NCI-H748 (cell line): ENCODE measurements around the gene GMEB2.

Experiments used
- DNase-seq: peaks from one replicate; lab custom pipeline; 2025; ENCODE audit not compliant: unreplicated experiment; lab: John Stamatoyannopoulos, UW

GMEB2 gene

DNA sequence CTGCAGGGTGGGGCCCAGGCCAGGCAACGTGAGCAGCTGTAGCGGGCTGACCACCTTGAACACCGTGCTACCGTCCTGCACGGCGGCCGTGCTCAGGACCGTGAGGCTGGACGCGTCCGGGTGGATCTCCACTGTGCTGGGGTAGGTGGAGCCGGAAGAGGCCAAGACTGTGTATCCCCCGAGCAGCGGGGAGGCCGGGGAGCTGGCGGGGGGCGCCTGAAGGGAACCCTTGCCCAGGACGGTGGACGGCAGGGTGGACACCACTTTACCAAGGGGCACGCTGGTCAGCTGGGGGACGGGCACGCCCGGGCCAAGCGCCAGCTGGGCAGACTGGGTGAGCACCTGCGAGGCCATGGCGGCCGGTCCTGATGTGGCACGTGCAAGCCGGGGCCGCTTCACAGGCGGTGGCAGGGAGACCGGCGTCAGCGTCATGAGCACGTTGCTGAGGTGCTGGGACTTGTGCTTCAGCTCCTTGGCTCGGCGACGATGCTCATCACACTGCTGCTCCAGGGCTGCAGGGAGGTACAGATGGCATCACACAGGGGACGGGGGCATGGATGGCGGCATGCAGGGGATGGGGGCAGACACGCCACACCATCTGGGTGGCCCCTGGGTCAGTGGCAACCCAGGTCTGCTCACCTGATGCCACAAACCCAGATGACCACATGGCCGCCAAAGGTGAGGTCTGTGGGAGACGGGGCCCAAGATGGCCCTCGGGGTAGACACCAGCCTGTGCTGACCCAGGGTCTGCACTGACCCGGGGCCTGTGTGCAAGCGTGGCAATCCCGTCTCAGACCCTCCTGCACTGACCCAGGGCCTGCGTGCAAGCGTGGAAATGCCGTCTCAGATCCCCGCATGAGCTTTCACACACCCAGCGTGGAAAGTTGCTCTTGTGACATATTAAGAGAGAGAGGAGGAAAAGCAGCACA lies 36.4 kb downstream of the GMEB2 start:
- DNase-seq, result no peak

GRCh38 chr20:63589261-63590217 lies 37.4 kb downstream of the GMEB2 start:
- no peak for DNase-seq

- DNase-seq, result no peak
Measured at GRCh38 chr20:63588641-63589041, 38.3 kb downstream of the GMEB2 start.

DNA sequence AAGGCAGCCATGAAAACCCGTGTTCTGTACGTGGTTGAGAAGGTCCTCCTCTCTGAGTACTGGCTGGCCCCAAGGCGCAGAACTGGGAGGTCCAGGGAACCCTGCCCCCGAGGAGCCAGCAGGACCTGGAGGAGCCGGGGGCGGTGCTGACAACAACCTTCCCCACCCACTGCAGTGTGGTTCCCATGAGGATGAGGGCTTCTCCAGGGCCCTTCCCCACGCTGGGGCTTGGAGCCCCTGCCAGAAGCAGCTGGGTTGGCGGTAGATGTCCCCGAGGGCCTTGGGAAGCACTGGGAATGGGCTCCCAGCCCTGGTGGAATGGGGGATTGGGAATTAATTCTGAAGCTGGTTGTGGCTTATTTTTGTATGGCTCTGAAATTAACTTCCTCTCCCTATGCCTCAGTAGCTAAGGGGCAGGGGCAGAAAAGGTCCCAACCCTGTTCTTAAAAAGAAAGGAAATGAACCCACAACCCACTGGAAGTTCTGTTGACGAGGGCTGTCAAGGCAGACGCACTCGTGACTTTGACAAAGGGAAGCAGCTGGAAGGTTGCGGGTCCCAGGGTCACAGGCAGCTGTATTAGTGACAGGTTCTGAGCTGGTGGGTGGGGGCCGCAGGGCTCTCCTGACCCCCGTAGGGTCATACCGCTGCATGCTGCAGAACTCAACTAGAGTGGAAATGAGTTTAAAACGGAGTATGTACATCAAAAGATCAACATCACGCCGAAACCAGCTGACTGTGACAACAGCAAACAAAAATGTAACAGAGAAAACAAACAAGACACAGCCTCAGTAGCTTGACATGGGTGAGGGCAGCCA lies 38.9 kb downstream of the GMEB2 start:
- no peak for DNase-seq

- no peak for DNase-seq
Measured at GRCh38 chr20:63587256-63587655, 39.6 kb downstream of the GMEB2 start.

DNA sequence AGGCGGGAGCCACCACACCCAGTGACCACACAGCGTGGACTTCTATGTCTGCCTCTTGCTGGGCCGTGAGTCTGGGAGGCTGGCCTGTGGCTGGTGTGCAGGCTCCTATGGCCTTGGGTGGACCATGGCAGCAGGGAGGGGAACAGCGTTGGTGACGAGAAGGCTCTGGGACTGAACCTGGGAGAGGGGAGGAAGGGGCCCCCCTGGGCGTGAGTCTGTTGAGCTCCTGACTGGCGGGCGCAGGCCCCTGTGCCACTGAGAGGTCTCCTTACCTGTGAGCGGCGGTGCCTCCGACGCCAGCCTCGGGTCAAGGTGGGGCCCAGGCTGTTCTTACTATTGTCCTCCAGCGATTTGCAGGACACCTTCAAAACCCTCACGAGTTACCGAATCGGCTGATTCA lies 40.1 kb downstream of the GMEB2 start:
- no peak for DNase-seq

DNA sequence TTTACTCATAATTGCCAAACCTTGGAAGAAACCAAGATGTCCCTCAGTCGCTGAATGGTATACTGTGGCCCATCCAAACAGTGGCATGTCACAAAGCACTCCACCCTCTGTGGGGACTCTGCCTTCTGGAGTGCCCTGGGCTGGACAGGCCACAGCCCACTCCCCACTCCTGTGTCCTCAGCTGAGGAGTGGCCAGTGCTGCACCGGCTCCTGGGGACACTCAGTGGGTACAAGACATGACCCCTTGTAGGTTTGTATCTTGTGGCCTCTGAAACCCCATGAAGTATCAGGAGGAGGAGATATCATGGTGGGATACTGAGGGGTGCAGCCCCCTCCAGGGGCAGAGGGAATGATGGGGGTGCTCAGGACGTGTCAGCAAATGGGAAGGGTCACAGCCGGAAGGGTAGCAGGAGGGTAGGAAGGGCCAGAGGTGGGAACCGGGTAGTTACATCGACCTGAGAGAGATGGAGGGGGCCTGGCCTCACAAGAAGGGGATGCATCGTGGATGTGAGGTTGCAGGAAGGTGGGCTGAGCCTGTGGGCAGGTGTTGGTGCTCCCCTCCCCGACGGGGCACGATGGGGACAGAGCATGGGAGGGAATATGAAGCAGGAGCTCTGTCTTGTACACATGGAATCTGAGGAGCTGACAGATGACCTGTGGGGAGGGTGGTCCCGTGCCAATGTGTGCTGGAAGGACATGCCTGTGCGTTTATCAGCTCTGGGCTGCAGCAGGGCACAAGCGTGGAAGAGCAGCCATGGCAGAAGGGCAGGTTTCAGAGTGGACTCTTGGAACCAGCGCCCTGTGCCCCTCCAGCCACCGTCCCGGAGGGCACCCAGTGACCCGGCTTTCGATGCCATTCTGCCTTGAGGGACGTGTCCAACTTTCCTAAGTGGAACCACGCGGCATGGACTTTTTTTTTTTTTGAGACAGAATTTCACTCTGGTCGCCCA lies 41.0 kb downstream of the GMEB2 start:
- no peak for DNase-seq

GRCh38 chr20:63582382-63583063 lies 44.4 kb downstream of the GMEB2 start:
- DNase-seq, result no peak

DNA sequence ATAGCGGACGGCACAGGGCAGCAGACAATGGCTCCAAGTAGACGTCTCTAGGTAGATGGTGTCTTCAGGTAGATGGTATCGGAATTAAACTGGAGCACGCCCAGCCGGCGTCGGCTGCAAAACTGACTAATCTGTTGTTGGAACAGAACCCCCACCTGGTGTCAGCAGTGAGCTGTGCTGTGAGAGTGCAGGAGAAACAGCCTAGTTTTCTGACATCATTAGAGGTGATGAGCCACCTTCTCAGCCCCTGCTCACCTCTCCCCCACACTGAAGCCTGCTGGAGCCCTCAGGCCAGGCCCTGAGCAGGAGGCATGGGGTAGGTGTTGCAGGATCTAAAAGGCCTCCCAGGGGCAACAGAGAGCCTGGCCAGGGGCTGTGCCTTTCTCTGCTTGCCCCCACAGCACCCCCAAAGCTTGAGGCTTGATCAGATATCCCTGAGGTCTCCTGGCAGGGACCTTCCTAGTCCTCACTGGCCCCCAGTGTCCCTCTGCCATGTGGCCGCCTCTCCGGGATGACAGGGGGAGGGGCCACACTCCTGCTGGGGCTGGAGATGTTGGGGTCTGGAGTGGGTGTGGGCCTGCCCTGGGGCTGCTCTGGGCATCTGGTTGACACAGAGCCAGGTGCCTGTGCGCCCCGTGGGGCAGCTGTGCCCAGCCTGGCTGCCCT lies 46.0 kb downstream of the GMEB2 start:
- DNase-seq, result peak; percentile 19

- DNase-seq, result no peak
Measured at GRCh38 chr20:63579017-63579694, 47.7 kb downstream of the GMEB2 start.

DNA sequence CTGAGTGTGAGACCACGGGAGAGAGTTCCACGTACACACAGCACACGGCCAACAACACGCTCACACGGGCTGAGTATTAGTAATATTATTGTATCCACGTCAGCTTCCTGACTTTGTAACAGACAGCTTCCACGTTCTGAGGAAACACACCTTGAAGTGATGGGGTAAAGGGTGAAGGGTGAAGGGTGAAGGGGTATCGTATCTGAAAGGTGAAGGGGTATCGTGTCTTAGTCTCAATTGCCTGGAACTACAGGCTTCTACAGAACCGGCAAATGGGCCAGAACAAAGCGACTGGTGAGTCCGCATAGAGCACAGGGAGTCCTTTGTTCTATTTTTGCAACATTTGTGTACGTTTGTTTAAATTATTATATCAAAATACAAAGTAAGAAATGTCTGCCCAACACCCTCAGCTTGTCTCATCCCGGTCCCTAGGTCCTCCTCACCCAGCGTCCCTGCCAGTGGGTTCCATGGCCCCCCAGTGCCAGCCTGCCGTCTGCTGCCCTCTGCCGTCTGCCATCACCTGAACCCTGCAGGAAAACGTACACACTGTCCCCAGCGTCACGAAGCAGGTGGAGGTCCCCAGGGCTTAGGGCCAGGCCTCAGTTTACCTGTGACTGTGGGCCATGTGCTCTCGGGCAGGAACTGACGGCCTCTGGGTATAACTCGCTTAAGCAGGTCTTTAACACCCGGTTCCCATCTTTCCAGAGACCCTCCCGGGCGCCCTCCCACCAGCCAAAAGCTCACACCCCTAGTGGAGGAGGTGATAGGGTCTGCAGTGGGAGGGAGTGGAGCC lies 48.5 kb downstream of the GMEB2 start:
- DNase-seq, result no peak

DNA sequence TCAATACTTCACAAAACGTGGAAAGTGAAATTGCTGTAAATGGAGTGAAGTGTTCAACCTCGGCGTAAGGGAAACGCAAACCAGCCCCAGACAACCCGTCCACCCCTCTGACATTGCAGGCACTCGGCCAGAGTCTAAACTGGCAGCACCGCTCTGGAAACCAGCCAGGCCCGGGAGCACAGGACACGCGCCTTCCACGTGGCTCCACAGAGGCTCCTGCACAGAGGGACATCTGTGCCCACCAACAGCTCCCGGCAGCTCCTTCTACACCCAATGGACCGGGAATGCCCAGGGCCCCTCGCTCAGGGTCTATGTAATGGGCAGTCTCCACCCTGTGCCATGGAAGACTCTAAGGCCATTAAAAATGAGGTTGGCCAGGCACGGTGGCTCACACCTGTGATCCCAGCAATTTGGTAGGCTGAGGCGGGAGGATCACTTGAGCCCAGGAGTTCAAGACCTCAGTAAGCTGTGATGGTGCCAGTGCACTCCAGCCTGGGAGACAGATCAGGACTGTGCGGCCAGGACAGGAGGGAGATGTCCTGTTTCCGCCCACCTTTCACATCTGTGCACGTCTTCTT lies 49.5 kb downstream of the GMEB2 start:
- no peak for DNase-seq

DNA sequence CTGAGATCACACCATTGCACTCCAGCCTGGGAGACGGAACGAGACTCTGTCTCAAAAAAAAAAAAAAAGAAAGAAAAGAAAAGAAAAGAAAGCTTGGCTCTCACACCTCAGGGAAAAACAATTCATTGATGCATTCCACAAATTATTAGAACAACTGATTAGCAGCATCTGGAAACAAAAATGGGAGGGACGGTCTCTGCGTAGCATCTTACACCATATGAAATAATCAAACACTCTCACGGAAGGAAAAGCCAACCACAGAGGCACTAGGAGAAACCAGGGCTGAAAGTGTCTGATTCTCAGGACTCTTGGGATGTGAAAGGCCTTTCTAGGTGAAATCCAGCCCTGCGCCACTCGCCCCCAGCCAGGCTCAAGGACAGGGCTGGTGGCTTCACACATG lies 50.6 kb downstream of the GMEB2 start:
- DNase-seq, result no peak

- DNase-seq, result no peak
Measured at GRCh38 chr20:63574829-63575743, 51.8 kb downstream of the GMEB2 start.

GRCh38 chr20:63574156-63574828 lies 52.6 kb downstream of the GMEB2 start, which contains the start of gene HELZ2:
Gene HELZ2 (minus strand): TSS chr20:63574239. CDS start chr20:63572385, 1,854 bp downstream.
- DNase-seq, result peak; percentile 62
